HL-60 (cell line): ENCODE results near the gene MAP4K2.

Experiments used
- CTCF ChIP-seq: IDR thresholded peaks from one replicate; pipeline ENCODE4 v1.5.1; 2011; ENCODE audit warnings: low read length, control low read depth, inconsistent platforms; ENCODE audit not compliant: insufficient read depth
- POLR2AphosphoS5 ChIP-seq: IDR thresholded peaks from 2 replicates; pipeline ENCODE4 v1.6.1; 2012; ENCODE audit warnings: low read depth
- REST ChIP-seq: IDR thresholded peaks from 2 replicates; pipeline ENCODE4 v1.6.1; 2012; ENCODE audit warnings: low read depth; ENCODE audit not compliant: insufficient replicate concordance
- SPI1 ChIP-seq: IDR thresholded peaks from 2 replicates; pipeline ENCODE4 v1.6.1; 2012; ENCODE audit warnings: low read depth, mild to moderate bottlenecking, borderline replicate concordance

GRCh38 chr11:64751136-64751535 is 51.9 kb downstream of the MAP4K2 start:
- TF ChIP-seq CTCF (no peak), POLR2AphosphoS5 (no peak), REST (no peak), SPI1 (no peak)
